Activated CD4-positive, CD25-positive, alpha-beta regulatory T cell (primary cell): ENCODE results near the gene LRRN2.

Experiments used
- DNase-seq, 4 experiments: peaks; one replicate each; lab custom pipeline; 2025; lab: John Stamatoyannopoulos, UW

The LRRN2 gene

GRCh38 chr1:204662530-204662929 is 23.0 kb downstream of the LRRN2 start:
- no peak for DNase-seq

GRCh38 chr1:204660509-204660908 is 25.0 kb downstream of the LRRN2 start:
- no peak for DNase-seq

GRCh38 chr1:204659056-204659455 is 26.5 kb downstream of the LRRN2 start:
- no peak for DNase-seq

GRCh38 chr1:204658295-204658694 is 27.2 kb downstream of the LRRN2 start:
- DNase-seq, result no peak

- DNase-seq, result no peak
Measured at GRCh38 chr1:204653590-204654340, 31.8 kb downstream of the LRRN2 start.

GRCh38 chr1:204652497-204652896 is 33.0 kb downstream of the LRRN2 start:
- no peak for DNase-seq

GRCh38 chr1:204651843-204652421 is 33.6 kb downstream of the LRRN2 start:
- DNase-seq, result no peak

GRCh38 chr1:204650911-204651570 is 34.5 kb downstream of the LRRN2 start:
- DNase-seq, result no peak

- DNase-seq, result no peak
Measured at GRCh38 chr1:204649721-204650521, 35.6 kb downstream of the LRRN2 start.

GRCh38 chr1:204648576-204648975 is 37.0 kb downstream of the LRRN2 start:
- no peak for DNase-seq

- no peak for DNase-seq
Measured at GRCh38 chr1:204647805-204648153, 37.8 kb downstream of the LRRN2 start.

GRCh38 chr1:204647114-204647804 is 38.3 kb downstream of the LRRN2 start:
- no peak for DNase-seq

GRCh38 chr1:204645666-204646065 is 39.9 kb downstream of the LRRN2 start:
- DNase-seq, result no peak

GRCh38 chr1:204645251-204645650 is 40.3 kb downstream of the LRRN2 start:
- DNase-seq, result no peak

GRCh38 chr1:204643503-204643902 is 42.0 kb downstream of the LRRN2 start:
- DNase-seq, result no peak

GRCh38 chr1:204641936-204642335 is 43.6 kb downstream of the LRRN2 start:
- no peak for DNase-seq

- no peak for DNase-seq
Measured at GRCh38 chr1:204641455-204641854, 44.1 kb downstream of the LRRN2 start.

GRCh38 chr1:204640578-204640977 is 45.0 kb downstream of the LRRN2 start:
- DNase-seq, result no peak

- no peak for DNase-seq
Measured at GRCh38 chr1:204634260-204634910, 51.2 kb downstream of the LRRN2 start.

- no peak for DNase-seq
Measured at GRCh38 chr1:204633665-204634064, 51.9 kb downstream of the LRRN2 start.

- no peak for DNase-seq
Measured at GRCh38 chr1:204630132-204630905, 55.2 kb downstream of the LRRN2 start.
